GM19395 (cell line): ENCODE data around the gene ONECUT2.

Experiments
- ATAC-seq: cut with Tn5 transposase; IDR thresholded peaks from one replicate; pipeline ENCODE4 v1.9.1; 2021; ENCODE audit warnings: mild to moderate bottlenecking, moderate library complexity; ENCODE audit not compliant: unreplicated experiment

Gene ONECUT2

GRCh38 chr18:57523171-57523956 lies 88.2 kb downstream of the ONECUT2 start:
- ATAC-seq = peak; percentile 63

- ATAC-seq = no peak
Observed at GRCh38 chr18:57527556-57528229, 92.5 kb downstream of the ONECUT2 start.

- no peak for ATAC-seq
Observed at GRCh38 chr18:57529151-57529550, 94.0 kb downstream of the ONECUT2 start.

- ATAC-seq = no peak
Observed at GRCh38 chr18:57533006-57533867, 98.1 kb downstream of the ONECUT2 start.

GRCh38 chr18:57533868-57534510 lies 98.8 kb downstream of the ONECUT2 start:
- ATAC-seq = no peak

- no peak for ATAC-seq
Observed at GRCh38 chr18:57534511-57534909, 99.3 kb downstream of the ONECUT2 start.

GRCh38 chr18:57538614-57539013 lies 103.4 kb downstream of the ONECUT2 start:
- ATAC-seq = no peak

GRCh38 chr18:57539702-57540101 lies 104.5 kb downstream of the ONECUT2 start:
- no peak for ATAC-seq
